Raji (cell line): ENCODE measurements around the gene SH3BP5.

Source experiments
- POLR2A ChIP-seq: IDR thresholded peaks from 2 replicates; pipeline ENCODE4 v1.6.1; 2011; ENCODE audit warnings: low read depth, low read length, control low read depth; ENCODE audit not compliant: insufficient read depth

SH3BP5 gene

GRCh38 chr3:15220056-15220455 is 112.3 kb downstream of the SH3BP5 start:
- no peak for TF ChIP-seq POLR2A

DNA sequence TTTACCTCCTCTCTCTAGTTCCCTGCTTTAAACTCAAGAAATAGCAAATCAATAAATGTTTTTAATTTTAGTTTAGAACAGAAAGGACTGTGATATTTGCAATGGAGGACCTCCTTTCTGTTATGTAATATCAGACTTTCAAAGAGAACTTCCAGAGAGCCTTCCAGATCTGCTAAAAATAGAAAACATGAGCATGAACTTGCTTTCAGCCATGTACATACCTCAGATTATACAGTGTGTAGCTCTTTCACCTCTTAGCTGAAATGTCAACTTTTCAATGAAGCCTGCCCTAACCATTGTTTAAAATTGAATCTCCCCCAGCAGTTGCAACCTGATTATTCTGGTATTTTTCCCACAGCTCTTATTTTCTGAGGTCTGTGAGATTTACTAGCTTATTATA is 113.7 kb downstream of the SH3BP5 start:
- no peak for TF ChIP-seq POLR2A

DNA sequence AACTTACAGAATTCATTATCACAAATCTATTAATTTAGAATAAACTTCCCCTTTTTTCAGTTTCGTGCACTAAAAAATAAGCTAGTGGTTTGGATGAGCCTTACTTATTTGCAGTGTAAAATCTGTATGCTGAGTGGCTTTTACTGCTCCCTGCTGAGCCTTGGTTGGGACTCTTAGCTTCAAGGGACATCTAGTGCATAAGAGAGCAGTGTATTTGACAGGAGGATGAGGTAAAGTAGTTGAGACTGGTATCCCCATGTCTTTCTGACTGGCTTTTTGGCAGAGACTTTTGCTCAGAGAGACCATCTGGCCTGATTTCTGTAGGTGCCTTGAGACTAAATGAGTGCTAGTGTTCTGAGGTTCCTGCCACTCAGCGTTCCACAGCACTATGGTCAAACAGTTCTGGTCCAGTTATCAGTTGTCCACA is 114.5 kb downstream of the SH3BP5 start:
- TF ChIP-seq POLR2A, result no peak

DNA sequence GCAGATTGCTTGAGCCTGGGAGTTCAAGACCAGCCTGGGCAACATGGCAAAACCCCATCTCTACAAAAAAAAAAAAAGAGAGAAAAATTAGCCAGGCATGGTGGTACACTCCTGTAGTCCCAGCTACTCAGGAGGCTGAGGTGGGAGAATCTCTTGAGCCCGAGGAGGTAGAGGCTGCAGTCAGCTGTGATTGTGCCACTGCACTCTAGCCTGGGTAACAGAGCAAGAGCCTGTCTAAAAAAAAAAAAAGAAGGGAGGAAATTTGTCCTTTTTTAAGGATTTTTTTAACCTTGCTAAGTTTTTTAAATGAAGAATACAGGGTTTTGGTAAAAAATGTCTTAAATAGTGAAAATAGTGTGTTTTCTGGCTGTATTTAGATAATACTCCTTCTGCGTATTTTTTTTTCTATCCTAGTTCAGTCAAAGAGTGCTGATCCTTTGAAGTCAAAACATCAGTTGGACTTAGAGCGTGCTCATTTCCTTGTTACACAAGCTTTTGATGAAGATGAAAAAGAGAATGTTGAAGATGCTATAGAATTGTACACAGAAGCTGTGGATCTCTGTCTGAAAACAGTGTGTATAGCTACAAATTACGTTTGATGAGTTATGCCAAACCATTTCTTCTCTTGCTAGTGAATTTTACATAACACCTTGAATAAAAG is 115.2 kb downstream of the SH3BP5 start:
- no peak for TF ChIP-seq POLR2A

DNA sequence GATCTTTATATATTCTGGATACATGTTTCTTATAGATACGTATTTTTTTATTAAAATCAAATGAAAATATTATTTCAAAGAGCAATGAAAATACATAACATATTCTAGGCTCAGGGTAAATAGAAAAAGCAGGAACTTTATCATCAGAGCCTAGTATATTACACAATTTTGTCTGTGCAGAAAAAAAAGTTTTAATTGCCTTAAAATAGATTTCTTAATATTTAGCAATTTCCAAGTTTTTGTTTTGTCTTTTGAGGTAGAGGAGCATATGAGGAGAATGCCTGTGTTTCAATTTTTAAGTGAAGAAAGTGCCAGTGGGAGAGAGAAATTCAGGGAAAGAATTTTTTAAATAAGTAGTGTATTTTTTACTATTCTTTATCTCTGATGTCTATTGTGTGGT is 115.9 kb downstream of the SH3BP5 start:
- TF ChIP-seq POLR2A, result no peak

DNA sequence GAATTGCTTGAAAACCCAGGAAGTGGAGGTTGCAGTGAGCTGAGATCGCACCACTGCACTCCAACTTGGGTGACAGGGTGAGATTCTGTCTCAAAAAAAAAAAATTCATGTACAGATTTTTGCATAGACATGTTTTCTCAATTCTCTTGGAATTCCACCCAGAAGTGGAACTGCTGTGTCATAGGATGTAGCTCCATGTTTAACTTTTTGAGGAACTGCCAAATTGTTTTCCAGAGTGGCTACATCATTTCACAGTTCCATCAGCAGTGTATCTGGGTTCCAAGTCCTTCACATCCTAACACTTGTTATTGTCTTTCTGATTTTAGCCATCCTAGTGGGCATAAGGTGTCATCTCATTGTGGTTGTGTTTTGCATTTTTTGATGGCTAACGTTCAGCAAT is 116.4 kb downstream of the SH3BP5 start:
- TF ChIP-seq POLR2A, result no peak

GRCh38 chr3:15214758-15215157 is 117.6 kb downstream of the SH3BP5 start:
- no peak for TF ChIP-seq POLR2A

DNA sequence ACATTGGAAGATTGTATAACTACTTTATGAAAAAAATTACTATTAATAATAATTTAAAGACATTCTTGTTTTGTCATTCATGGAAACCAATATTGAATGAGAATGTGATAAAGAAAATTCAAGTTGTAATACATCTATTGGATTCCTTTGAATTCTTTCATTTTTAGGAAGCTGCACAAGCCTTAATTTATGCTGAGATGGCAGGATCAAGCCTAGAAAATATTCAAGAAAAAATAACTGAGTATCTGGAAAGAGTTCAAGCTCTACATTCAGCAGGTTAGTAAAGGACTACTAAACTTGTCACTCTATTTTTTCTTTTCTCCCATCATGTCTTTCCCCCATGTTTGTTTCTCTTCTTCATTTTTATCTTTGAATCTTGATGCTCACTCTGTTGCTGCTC is 120.4 kb downstream of the SH3BP5 start:
- no peak for TF ChIP-seq POLR2A

DNA sequence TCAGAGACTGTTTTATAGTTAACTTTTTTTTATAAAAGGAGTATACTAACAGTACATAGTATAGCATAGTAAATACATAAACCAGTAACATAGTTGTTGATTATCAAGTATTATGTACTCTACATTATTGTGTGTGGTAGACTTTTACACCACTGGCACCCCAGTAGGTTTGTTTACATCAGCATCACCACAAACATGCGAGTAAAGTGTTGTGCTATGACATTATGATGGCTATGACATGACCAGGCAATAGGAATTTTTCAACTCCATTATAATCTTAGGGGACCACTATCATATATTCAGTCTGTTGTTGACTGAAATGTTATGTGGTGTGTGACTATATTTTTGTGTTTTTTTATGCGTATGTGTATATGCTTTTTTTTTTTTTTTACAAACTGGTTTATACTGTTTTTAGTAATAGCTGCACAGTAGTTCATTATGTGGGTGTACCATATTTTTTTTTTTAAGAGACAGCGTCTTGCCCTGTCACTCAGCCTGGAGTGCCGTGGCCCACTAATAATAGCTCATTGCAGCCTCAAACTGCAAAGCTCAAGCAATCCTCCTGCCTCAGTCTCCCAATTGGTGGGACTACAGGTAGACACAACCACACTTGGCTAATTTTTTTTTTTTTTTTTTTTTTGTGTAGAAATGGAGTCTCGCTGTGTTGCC is 124.4 kb downstream of the SH3BP5 start:
- no peak for TF ChIP-seq POLR2A

DNA sequence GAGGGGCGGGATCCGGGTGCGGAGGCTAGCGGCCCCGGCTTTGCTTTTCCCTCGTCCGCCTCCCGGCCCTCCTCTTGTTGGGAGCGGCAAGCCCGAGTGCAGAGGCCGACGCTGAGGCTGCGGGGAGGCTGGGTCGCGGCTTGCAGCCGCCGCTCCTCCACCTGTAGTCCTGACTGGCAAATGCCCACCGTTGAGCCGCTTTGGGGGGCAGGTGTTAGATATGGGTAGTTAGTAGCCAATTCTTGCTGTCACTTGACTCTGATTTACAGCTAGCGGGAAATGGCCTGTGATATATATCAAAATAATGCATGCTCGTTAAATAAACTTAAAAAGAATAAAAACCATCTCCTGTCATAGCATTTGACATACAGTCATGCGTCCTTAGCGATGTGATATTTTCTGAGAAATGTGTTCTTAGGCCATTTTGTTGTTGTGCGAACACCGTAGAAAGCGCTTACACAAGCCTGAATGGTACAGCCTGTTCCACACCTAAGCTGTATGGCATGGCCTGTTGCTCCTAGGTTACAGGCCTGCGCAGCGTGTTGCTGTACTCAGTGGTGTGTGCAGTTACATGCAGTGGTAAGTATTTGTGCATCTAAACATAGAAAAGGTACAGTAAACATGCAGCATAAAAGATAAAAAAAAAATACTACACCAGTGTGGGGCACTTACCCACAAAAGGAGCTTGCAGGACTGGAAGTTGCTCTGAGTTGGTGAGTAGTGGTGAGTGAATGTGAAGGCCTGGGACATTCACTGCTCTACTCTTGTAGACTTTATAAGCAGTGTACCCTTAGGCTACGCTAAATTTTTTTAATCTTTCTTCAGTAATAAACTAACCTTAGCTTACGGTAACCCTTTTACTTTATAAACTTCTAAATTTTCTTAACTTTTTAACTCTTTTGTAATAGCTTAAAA is 125.5 kb downstream of the SH3BP5 start:
- TF ChIP-seq POLR2A, result peak; percentile 39; the same call in 1 of the 2 replicates

DNA sequence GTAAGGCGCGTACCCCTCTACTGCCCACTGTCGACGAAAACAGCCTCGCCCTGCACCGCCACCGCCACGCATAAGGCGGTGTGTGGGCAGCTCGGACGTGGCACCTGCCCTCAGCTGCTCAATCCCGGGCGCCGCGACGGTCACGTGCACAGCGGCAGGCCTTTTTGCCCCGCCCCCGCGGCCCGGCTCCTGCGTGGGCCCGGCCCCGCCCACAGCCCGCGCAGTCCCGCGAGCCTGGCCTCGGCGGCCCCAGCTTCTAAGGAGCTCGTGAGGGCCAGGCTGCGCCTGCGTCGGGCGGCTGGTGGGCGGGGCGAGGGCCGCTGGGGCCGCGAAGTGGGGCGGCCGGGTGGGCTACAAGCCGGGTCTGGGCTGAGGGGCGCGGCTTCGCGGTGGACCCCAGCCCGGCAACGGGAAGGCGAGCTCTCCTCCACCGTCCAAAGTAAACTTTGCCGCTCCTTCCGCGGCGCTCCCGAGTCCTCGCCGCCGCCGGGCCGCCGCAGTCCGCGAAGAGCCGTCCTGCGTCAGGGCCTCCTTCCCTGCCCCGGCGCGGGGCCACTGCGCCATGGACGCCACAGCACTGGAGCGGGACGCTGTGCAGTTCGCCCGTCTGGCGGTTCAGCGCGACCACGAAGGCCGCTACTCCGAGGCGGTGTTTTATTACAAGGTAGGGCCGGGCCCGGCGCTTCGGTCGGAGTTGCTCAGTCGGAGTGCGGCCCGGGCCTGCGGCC is 126.3 kb downstream of the SH3BP5 start, which contains the start of gene CAPN7:
TSS of gene CAPN7 (plus strand) at position 313 of the 728 bp plus-strand sequence. CDS start at position 563, 250 bp downstream.
- peak; percentile 92 for TF ChIP-seq POLR2A

GRCh38 chr3:15205482-15205933 is 126.9 kb downstream of the SH3BP5 start:
- no peak for TF ChIP-seq POLR2A
